OCI-M1 (cell line): Measurements from ENCODE around the gene SMARCA4.
"Not testable (repeated sequence)": the region's sequence is repeated elsewhere in the genome, so short reads cannot be mapped to it uniquely, and the experiment has no call there.

Experiments used
- DNase-seq: peaks from one replicate; lab custom pipeline; 2025; lab: John Stamatoyannopoulos, UW

Gene SMARCA4

GRCh38 chr19:11098327-11098726 is 137.5 kb downstream of the SMARCA4 start:
- DNase-seq, result no peak

DNA sequence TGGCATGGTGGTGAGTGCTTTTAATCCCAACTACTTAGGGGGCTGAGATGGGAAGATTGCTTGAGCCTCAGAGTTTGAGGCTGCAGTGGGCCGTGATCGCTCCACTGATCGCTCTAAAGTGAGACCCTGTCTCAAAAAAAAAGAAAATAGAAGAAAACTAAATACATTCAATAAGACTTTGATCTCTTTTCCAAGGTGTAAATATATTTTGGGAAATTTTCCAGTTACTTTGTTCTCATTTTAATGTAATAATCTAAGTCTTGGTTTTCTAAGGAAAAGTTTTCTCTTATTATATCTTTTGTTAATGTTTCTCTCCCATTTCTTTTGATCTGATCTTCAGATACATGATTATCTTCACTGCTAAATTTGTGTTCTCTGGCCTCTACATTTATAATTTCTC is 138.0 kb downstream of the SMARCA4 start:
- no peak for DNase-seq

DNA sequence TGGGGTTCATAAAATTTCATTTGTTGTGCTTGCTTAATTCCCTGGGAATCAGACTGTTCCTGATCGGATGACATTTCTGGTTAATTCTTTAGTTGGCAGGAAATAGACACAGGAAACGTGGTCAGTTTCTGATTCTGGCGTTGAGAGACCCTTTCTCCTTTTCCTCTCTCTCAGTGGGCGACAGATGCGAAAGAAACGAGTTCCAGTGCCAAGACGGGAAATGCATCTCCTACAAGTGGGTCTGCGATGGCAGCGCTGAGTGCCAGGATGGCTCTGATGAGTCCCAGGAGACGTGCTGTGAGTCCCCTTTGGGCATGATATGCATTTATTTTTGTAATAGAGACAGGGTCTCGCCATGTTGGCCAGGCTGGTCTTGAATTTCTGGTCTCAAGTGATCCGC is 139.2 kb downstream of the SMARCA4 start:
- no peak for DNase-seq

DNA sequence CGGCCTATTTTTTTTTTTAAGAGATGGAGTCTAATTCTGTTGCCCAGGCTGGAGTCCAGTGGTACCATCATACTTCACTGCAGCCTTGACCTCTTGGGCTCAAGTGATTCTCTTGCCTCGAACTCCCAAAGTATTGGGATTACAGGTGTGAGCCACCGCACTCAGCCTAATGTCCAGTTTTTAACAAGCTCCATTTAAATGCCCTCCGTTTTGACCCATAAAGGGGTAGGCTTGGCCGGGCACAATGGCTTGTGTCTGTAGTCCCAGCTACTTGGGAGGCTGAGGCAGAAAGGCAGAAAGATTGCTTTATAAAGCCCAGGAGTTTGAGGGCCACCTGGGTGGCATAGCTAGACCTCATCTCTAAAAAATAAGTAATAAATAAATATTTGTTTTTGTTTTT is 140.2 kb downstream of the SMARCA4 start:
- no peak for DNase-seq

- DNase-seq, result no peak
These were observed 142.1 kb downstream of the SMARCA4 start for GRCh38 chr19:11102944-11103343.

DNA sequence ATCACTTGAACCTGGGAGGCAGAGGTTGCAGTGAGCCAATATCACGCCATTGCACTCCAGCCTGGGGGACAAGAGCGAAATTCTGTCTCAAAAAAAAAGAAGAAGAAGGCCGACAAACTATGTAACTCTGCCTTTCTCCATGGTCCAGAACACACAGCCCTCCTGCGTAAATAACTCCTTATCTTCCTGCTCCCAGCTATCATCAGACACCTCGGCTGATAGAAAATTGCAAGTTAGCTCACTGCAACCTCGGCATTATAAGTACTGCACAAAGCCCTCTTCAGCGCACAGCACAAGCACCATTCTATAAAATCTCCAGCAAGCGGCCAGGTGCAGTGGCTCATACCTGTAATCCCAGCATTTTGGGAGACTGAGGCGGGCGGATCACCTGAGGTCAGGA is 142.8 kb downstream of the SMARCA4 start:
- not testable (repeated sequence) for DNase-seq

DNA sequence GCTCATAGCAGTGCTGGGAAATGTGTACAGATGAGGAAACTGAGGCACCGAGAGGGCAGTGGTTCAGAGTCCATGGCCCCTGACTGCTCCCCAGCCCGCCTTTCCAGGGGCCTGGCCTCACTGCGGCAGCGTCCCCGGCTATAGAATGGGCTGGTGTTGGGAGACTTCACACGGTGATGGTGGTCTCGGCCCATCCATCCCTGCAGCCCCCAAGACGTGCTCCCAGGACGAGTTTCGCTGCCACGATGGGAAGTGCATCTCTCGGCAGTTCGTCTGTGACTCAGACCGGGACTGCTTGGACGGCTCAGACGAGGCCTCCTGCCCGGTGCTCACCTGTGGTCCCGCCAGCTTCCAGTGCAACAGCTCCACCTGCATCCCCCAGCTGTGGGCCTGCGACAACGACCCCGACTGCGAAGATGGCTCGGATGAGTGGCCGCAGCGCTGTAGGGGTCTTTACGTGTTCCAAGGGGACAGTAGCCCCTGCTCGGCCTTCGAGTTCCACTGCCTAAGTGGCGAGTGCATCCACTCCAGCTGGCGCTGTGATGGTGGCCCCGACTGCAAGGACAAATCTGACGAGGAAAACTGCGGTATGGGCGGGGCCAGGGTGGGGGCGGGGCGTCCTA is 144.3 kb downstream of the SMARCA4 start:
- no peak for DNase-seq

DNA sequence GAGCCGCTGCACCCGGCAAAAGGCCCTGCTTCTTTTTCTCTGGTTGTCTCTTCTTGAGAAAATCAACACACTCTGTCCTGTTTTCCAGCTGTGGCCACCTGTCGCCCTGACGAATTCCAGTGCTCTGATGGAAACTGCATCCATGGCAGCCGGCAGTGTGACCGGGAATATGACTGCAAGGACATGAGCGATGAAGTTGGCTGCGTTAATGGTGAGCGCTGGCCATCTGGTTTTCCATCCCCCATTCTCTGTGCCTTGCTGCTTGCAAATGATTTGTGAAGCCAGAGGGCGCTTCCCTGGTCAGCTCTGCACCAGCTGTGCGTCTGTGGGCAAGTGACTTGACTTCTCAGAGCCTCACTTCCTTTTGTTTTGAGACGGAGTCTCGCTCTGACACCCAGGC is 145.6 kb downstream of the SMARCA4 start:
- DNase-seq, result no peak

DNA sequence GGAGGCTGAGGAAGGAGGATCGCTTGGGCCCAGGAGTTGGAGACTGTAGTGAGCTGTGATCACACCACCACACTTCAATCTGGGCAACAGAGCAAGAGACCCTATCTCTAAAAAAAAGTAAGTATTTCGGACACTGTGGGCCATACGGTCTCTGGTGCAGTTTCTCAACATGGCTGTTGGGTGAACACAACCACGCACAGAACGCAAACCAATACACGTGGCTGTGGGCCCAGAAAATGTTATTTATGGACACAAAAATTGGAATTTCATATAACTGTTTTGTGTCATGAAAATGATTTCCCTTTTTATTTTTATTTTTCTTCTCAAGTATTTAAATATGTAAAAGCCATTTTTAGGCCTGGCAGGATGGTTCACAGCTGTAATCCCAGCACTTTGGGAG is 147.9 kb downstream of the SMARCA4 start:
- no peak for DNase-seq

GRCh38 chr19:11111117-11111770 is 150.4 kb downstream of the SMARCA4 start:
- no peak for DNase-seq

DNA sequence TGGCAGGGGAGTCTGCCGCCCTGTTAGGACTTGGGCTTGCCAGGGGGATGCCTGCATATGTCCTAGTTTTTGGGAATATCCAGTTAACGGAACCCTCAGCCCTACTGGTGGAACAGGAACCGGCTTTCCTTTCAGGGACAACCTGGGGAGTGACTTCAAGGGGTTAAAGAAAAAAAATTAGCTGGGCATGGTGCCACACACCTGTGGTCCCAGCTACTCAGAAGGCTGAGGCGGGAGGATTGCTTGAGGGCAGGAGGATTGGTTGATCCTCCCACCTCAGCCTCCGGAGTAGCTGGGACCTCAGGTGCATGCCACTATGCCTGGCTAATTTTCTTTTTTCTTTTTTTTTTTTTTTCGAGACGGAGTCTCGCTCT is 150.9 kb downstream of the SMARCA4 start:
- no peak for DNase-seq
